GM20431 (cell line): ENCODE results near the gene MAPK8IP3.
"Not testable (repeated sequence)": the region's sequence is repeated elsewhere in the genome, so short reads cannot be mapped to it uniquely, and the experiment has no call there.

Experiments used
- in situ Hi-C: fragments of 300-500 bp; cut with MseI, MboI; formaldehyde crosslinking; loops from one replicate; pipeline ENCODE4 v1.15.0; 2020; ENCODE audit warnings: low sequenced_read_pairs; ENCODE audit not compliant: unreplicated experiment

The MAPK8IP3 gene

DNA sequence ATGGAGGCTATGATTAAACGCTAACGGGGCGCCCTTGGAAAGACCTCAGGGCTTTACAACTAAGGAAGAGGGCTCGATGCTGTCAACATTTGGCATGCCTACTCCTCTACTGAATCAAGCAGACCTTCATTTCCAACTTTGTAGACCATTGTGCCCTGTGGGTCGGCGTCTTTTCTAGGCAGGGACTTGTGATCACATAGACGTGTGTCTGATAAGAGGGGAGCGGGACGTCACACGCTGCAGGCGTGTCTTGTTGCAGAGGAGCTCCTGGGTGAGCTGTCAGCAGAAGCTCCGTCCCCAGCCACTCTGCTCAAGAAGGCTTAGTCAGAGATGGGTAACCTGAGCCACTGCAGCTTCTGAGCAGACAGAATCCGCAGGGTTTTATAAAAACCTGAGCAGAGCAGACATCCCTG, 2.8 kb downstream of the MAPK8IP3 start:
- in situ Hi-C loops, result no loop called here

DNA sequence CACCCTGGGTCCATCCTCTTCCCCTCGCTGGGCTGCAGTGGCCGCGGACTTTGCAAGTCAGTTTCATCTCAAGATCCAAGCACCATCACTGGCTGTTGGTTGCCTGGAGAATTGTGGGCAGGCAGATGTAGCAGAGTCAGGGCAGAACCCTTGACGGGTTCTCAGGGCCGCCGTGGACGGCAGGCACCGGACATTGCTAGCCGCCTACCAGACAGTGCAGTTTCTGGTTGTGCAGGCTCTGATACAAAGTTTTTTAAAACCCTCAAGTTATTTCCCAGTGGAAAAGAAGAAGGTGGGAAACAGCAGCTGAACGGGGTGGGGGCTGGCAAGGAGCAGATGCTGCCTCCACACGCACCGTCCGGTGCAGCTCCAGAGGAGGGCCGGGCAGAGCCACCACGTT, 3.4 kb downstream of the MAPK8IP3 start:
- in situ Hi-C loops, result no loop called here

DNA sequence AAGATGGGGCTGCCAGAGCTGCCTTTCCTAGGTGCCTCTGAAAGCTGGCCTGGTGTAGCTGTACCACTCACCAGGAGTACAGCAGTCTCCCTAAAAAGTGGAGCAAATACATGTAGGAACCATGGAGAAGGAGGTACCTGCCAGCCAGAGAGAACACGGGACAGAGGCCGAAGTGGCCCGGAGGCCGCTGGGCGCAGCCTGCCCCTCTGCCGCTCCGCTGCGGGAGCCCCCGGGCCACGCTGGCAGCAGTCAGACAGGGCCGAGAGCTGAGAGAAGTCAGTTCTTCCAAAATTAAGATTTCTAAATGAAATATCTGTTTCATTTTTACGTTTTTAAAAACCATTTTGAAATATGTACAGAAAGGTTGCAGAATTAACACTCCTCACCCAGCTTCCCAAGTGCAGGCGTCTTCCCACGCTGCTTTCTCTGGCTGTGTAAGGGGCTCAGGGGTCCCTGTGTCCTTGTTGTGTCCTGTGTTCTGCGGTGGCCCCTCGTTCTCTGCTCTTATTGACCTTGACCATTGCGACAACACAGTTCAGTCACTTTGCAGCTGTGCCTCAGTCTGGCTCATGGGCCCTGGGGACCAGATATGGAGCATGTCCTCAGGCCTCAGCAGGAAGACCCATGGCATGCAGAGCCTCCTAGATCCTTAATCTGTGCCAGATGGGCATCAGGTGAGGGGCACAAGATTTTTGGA, 5.0 kb downstream of the MAPK8IP3 start:
- in situ Hi-C loops, result no loop called here

DNA sequence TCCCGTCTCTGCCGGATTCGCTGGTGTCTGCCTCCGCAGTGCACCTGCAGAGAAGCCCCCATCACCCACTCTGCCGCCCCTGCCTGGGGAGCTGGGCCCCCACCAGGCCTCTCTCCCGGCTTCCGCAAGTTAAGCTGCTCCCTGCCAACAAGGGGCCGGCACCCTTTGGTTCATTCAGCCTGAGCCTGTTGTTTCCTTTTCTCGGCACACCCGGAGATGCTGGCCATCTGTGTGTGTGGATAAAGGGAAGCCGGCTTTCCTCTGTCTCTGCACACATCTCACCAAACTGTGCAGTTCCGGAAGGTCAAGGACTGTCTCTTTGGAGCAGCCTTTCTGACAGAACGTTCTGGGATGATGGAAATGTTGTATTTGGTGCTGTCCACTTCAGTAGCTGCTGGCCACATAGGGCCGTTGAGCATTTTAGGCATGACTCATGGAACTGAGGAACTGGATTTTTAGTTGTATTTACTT, 6.8 kb downstream of the MAPK8IP3 start:
- in situ Hi-C loops, result no loop called here

DNA sequence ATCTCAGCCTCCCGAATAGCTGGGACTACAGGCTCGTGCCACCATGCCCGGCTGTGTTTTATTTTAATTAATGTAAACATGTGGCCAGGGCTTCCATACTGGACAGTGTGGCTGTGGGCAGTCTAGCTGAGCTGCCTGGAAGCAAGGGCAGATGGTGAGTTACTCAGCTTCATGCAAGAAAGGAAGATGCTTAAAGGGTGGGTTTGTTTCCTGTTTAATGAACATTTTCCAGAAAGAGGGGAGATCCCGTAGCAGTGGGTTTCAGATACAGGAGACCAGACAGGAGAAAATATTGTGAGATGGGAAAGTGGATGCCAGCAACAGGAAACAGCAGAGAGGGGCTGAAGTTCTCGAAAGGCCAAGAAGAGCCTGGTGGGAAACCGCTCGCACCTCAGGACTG, 7.3 kb downstream of the MAPK8IP3 start:
- in situ Hi-C loops, result no loop called here

DNA sequence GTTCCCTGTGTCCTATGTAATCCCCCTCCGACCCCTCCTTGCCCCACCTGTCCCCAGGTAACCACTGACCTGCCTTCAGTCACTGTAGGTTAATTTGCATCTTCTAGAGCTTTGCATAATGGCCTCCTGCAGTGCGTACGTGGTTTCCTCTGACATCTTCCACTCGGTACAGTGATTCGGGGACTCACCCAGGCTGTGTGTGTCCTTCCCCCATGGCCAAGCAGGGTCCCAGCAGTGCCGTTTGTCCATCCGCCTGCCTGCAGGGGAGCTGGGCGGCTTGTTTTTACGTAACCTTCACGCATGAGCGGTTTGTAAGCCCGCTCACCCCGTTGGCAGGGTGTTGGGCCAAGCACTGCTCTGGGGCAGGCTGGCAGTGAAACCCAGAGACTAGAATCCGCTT, 7.9 kb downstream of the MAPK8IP3 start:
- in situ Hi-C loops, result no loop called here

DNA sequence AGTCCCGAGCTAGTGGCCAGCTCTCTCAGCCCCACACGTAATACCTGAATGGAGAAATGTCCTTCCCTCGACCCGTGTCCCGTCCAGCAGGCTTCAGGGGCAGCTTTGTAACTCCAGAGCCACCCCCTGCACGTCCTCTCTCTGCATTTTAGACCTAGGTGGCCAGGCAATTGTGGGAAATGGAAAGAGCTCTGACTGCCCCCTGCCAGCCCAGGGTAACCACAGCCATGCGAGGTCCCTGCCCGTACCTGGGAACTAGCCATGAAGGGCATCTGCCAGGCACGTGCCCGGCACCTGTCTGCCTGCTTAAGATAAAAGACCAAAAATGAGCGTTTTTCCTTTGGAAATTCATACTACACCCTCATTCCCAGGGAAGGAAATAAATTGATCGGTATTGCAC, 9.2 kb downstream of the MAPK8IP3 start:
- in situ Hi-C loops, result no loop called here

DNA sequence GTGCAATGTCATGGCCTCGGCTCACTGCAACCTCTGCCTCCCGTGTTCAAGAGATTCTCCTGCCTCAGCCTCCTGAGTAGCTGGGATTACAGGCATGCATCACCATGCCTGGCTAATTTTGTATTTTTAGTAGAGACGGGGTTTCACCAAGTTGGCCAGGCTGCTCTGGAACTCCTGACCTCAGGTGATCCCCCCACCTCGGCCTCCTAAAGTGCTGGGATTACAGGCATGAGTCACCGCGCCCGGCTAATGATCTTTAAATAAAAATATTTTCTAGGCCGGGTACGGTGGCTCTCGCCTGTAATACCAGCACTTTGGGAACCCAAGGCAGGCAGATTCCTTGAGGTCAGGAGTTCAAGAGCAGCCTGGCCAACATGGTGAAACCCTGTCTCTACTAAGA, 12.2 kb downstream of the MAPK8IP3 start:
- in situ Hi-C loops, result not testable (repeated sequence)

DNA sequence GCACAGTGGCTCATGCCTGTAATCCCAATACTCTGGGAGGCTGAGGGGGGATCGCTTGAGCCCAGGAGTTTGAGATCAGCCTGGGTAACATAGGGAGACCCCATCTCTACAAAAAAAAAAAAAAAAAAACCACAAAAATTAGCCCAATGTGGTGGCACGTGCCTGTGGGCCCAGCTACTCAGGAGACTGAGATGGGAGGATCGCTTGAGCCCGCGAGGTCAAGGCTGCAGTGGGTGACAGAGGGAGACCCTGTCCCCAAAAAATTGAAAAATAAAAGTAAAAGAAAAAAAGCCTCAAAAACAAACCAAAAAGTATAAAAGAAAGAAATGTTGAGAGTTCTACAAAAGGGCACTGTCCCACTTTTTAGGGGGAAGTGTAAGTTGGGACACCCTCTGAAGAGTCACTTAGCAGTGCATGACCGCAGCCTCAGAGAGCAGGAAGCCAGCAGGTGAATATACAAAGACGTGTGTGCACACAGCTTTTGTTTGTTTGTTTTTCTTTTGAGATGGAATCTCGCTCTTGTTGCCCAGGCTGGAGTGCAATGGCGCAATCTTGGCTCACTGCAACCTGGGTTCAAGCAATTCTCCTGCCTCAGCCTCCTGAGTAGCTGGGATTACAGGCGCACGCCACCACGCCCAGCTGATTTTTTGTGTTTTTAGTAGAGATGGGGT, 13.7 kb downstream of the MAPK8IP3 start:
- in situ Hi-C loops, result not testable (repeated sequence)

DNA sequence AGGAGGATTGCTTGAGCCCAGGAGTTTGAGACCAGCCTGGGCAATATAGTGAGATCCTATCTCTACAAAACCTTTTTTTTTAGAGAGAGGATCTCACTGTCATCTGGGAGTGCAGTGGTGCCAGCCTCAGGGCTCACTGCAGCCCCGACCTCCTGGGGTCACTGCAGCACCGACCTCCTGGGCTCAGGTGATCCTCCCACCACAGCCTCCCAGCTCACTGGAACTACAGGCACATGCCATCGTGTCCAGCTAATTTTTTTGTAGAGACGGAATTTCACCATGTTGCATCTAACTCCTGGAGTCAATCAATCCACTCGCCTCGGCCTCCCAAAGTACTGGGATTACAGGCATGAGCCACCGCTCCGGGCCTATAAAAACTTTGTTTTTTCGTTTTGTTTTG, 15.4 kb downstream of the MAPK8IP3 start:
- in situ Hi-C loops, result no loop called here

DNA sequence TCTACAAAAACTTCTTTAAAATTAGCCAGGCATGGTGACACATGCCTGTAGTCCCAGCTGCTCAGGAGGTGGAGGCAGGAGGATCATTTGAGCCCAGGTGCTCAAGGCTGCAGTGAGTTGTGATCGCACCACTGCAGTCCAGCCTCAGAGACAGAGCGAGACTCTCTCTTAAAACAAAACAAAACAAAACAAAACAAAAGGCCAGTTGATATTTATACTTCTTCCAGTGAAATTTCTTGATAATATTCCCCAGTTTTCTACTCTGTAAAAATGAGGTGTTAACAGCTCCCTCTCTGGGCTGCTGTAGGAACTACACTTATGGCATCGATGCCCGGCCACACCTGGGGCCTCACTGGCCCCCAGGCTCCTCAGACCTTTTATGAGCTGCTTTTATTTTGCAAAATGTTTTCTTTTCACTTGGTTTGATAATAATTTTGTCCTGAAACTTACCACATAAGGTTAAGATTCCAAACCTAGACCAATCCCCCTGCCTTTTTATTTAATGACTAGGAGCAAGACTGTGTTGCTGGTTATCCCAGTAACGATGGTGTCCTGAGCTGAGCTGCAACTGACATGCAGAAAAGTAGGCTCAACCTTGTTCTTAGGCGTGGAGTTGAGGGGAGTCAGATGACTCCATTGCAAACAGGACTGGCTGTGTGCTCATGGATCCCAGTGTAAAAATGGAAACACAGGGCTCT, 17.6 kb downstream of the MAPK8IP3 start:
- in situ Hi-C loops, result no loop called here

DNA sequence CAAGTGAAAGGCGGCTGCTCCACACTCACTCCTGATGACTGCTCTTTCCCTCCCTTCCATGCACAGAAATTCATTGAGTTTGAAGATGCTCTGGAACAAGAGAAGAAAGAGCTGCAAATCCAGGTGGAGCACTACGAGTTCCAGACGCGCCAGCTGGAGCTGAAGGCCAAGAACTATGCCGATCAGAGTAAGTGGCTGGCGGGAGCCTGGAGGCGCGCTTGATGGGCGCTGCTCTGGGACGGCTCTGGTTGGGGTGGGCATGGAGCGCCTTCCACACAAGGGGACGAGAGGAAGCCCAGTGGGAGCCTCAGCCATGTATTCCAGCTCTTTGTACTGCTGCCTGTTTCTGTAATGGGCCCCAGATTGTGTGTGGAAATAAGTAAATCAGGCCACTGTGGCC, 18.5 kb downstream of the MAPK8IP3 start:
- in situ Hi-C loops, result no loop called here

DNA sequence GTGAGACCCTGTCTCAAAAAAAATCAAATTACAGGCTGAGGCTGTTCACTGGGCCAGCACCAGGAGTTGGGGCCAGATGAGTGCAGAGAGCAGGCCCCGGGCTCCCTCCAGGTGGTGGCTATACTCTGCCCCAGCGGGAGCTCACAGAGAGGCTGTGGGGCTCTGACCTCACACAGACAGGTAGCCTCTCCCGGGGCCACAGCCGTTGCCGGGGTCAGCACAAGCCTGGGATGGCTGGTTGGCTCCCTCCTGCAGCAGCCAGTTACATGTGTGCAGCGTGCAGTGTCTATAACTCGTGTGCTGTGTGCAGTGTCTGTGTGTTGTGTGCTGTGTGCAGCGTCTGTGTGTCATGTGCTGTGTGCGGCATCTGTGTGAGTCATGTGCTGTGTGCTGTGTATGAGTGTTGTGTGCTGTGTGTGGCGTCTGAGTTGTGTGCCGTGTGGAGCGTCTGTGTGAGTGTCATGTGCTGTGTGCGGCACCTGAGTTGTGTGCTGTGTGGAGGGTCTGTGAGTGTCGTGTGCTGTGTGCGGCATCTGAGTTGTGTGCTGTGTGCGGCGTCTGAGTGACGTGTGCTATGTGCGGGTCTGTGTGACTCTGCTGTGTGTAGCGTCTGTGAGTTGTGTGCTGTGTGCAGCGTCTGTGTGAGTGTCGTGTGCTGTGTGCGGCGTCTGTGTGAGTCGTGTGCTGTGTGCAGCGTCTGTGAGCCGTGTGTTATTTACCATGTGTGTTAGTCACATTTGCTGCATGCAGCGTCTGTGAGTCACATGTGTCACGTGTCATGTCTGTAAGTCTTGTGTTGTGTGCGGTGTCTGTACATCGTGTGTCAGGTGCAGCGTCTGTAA, 20.9 kb downstream of the MAPK8IP3 start:
- in situ Hi-C loops, result no loop called here

DNA sequence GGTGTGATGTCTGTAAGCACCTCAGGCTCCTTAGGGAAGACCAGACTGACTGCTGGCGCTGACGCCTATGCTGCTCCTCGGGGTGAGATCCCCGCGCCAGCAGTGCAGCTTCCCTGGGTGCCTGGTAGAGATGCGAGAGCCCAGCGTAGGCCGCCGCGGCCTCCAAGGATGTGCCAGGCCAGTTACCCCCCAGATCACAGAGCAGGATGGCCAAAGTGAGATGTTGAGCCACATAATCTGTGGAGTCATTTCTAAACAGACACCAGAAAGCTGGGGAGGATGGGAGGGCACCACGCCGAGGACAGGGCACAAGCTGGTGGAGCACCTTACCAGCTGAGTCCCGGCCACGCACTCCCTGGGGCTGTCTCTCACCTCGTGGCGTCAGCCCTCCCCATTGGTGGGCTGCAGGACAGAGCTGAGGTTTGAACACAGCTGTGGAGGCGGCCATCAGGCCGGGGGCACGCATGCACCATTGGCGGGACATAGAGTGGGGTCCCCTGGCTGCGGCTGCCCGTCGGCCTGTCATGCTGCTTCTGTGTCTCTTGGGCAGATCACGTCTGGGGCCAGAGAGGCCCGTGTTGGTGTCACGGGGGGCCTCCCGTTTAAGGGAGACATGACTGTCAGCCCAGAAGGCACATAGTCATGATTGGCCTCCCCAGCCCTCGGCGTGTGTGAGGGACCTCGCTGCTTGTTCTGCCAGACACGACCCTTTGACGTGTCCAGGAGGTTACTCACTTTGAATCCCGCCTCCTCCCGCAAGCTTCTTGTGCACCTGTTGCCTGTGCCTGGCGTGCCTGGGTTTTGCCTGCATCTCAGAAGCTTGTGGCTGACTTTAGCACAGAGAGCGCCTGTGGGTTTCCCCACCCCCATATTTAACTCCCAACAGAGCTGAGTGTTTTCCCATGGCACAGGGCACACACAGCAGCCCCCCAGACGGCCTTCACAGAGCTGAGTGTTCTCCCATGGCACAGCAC, 21.9 kb downstream of the MAPK8IP3 start:
- in situ Hi-C loops, result no loop called here

DNA sequence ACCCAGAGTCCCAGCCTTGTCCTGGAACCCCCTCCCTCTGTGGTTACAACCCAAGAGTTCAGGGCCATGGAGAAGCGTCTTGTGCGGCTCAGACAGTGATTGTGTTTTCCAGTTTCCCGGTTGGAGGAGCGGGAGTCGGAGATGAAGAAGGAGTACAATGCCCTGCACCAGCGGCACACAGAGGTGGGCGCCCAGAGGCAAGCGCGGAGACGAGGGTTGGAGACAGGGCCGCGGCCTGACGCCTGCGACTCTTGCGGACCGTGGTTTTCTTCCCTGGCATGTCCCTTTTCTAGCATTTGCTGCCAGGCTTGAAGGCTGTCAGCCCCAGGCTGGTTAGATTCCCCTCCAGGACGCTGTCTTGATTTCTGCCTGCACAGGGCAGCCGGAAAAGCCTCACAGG, 23.0 kb downstream of the MAPK8IP3 start:
- in situ Hi-C loops, result no loop called here

DNA sequence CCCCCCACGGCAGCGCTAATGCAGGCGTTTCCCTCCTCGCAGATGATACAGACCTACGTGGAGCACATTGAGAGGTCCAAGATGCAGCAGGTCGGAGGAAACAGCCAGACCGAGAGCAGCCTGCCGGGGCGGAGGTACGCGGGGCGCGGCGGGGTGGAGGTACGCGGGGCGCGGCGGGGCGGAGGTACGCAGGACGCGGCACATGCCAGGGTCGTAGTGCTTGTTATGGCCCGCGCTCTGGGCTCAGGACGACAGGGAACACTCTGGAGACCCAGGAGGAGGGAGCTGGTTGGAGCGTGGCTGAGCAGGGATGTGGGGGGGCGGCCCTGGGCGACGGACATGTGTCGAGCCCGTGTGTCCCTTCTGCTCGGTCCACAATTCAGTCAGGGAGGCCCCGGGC, 23.4 kb downstream of the MAPK8IP3 start:
- in situ Hi-C loops, result no loop called here

DNA sequence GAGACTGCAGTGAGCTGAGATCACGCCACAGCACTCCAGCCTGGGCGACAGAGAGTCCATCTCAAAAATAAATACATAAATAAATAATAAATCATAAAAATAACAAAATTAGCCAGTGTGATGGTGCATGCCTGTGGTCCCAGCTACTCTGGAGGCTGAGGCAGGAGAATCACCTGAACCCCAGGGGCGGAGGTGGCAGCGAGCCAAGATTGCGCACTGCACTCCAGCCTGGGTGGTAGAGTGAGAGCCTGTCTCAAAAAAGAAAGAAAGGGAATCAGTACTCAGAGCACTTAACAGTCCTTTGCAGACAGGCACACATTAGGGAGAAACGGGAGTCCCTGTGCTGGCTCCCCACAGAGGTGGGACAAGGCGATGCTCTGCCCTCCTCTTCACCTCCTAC, 25.1 kb downstream of the MAPK8IP3 start:
- in situ Hi-C loops, result no loop called here

DNA sequence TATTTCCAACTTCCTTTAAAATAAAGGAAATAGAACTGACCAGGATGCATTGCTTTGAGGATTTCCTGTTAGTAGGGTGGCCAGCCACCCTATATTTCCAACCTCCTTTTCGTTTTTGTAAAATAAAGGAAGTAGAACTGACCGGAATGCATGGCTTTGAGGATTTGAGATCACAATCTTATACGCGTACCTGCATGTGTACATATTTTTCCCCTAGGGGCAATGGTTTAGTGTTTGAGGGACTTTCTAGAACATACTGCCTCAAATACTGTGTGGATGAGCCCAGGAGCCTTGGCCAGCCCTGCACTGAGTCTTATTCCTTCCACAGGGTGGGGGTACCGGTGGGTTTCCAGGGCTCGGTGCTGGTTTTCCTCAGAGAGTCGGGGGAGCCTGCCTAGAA, 25.6 kb downstream of the MAPK8IP3 start:
- in situ Hi-C loops, result no loop called here

DNA sequence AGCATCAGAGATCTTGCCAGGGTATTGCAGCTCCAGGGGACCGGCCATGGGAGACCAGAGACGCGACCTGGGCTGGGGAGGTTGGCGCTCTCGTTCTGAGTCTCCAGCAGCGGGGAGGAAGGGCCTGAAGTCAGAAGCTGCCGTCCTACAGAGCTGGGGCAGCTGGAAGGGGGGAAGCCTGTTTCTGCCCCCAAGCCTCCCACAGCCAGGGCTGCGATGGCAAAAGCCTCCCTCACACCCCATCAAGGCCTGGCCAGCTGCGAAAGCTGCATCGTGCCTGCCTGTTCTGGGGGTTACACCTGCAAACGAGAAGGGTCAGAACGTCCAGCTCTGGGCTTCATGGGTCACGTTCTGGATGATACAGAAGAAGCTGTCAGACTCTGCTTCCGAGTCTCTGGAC, 26.1 kb downstream of the MAPK8IP3 start:
- in situ Hi-C loops, result no loop called here
